GM20000 (cell line): ENCODE data around the gene DPM3.
"Not testable (repeated sequence)": the region's sequence is repeated elsewhere in the genome, so short reads cannot be mapped to it uniquely, and the experiment has no call there.

Experiments
- DNase-seq: peaks from one replicate; pipeline ENCODE4 v3.0.0; 2012; ENCODE audit warnings: low spot score
- TF ChIP-seq, protein P1 (sequence below): IDR thresholded peaks from 2 replicates; pipeline ENCODE4 v1.5.1; 2012; ENCODE audit warnings: mild to moderate bottlenecking, control low read depth; ENCODE audit errors: extremely low read depth, missing control alignments

Gene DPM3

DNA sequence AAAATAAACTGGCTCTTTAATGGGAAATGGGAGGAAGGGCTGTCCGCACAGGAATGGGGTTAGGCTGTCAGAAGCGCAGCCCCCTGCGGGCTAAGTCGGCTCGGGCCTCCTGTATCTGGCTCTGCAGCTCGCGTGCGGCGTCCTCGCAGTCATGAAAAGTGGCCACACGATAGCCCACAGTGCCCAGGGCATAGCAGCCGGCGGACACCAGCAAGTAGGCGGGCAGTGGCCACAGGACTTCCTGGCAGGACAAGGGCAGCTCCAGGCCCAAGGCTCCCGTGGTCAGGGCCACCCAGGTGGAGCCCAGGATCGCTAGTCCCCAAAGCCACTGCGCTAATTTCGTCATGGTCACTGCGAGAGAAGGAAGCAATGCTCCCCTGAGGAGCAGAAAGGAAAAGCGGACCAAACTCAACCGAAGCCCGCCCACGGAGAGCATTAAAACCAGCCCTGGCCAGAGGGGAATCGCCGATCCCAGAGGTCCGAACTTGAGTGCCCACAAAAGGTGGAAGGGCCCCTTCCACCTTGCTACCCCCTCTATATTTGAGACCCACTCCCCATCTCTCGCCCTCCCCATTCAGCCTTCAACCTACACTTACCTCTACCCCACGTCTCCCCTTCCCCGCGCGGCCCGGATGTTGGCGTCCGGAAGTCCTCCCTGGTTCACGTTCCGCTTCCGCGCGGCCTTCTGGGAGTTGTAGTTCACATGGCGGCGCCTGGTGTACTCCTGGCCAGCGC lies at the start of gene DPM3:
Gene DPM3, minus strand, starts transcription at position 637 of the 735 bp plus-strand sequence. Its CDS starts 291 bp downstream, at position 346.
- DNase-seq, result peak; percentile 87
- TF ChIP-seq, protein P1, sequence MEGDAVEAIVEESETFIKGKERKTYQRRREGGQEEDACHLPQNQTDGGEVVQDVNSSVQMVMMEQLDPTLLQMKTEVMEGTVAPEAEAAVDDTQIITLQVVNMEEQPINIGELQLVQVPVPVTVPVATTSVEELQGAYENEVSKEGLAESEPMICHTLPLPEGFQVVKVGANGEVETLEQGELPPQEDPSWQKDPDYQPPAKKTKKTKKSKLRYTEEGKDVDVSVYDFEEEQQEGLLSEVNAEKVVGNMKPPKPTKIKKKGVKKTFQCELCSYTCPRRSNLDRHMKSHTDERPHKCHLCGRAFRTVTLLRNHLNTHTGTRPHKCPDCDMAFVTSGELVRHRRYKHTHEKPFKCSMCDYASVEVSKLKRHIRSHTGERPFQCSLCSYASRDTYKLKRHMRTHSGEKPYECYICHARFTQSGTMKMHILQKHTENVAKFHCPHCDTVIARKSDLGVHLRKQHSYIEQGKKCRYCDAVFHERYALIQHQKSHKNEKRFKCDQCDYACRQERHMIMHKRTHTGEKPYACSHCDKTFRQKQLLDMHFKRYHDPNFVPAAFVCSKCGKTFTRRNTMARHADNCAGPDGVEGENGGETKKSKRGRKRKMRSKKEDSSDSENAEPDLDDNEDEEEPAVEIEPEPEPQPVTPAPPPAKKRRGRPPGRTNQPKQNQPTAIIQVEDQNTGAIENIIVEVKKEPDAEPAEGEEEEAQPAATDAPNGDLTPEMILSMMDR, result no peak

DNA sequence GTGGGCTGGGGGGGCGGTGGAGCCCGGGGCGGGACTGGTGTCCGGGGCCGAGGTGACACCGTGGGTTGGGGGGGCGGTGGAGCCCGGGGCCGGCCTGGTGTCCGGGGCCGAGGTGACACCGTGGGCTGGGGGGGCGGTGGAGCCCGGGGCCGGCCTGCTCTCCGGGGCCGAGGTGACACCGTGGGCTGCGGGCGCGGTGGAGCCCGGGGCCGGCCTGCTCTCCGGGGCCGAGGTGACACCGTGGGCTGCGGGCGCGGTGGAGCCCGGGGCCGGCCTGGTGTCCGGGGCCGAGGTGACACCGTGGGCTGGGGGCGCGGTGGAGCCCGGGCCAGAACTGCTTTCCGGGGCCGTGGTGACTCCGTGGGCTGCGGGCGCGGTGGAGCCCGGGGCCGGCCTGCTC lies 49.6 kb upstream of the DPM3 start:
- not testable (repeated sequence) for DNase-seq

GRCh38 chr1:155188268-155188667 lies 47.9 kb upstream of the DPM3 start:
- TF ChIP-seq, protein P1, result no peak
- DNase-seq, result no peak

- TF ChIP-seq, protein P1, result no peak
- no peak for DNase-seq
These were observed 47.1 kb upstream of the DPM3 start for GRCh38 chr1:155187456-155187891.

- TF ChIP-seq, protein P1, result no peak
- DNase-seq, result no peak
These were observed 46.6 kb upstream of the DPM3 start for GRCh38 chr1:155186794-155187455.

GRCh38 chr1:155186067-155186793 lies 45.9 kb upstream of the DPM3 start:
- no peak for DNase-seq
- TF ChIP-seq, protein P1, result no peak

DNA sequence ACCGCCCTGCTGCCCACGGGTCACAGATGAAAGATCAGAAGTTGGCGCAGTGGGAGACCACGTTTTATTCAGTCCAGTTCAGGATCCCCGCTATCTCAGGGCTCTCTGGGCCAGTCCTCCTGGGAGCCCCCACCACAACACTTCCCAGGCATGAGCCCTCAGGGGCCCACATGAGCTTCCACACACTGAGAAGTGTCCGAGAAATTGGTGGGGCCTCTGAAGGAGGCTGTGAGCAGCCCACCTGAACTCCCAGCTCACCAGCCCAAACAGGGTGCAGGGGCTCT lies 45.4 kb upstream of the DPM3 start:
- no peak for DNase-seq
- TF ChIP-seq, protein P1, result no peak
